HG03045 (cell line): Measurements from ENCODE around the gene SH2D4B.

Source experiments
- ATAC-seq: cut with Tn5 transposase; IDR thresholded peaks from one replicate; pipeline ENCODE4 v1.9.1; 2021; ENCODE audit warnings: mild to moderate bottlenecking, moderate library complexity; ENCODE audit not compliant: unreplicated experiment

SH2D4B gene

GRCh38 chr10:80622153-80622552 lies 84.5 kb downstream of the SH2D4B start:
- no peak for ATAC-seq

GRCh38 chr10:80630324-80630723 lies 92.6 kb downstream of the SH2D4B start:
- ATAC-seq = no peak

- no peak for ATAC-seq
These were observed 95.0 kb downstream of the SH2D4B start for GRCh38 chr10:80632742-80633141.

GRCh38 chr10:80633383-80633860 lies 95.7 kb downstream of the SH2D4B start:
- no peak for ATAC-seq

GRCh38 chr10:80633910-80634309 lies 96.2 kb downstream of the SH2D4B start:
- ATAC-seq = no peak

GRCh38 chr10:80642661-80643060 lies 105.0 kb downstream of the SH2D4B start:
- no peak for ATAC-seq

- ATAC-seq = no peak
These were observed 108.7 kb downstream of the SH2D4B start for GRCh38 chr10:80646366-80646765.

- ATAC-seq = no peak
These were observed 109.6 kb downstream of the SH2D4B start for GRCh38 chr10:80647173-80647833.

GRCh38 chr10:80648106-80648505 lies 110.4 kb downstream of the SH2D4B start:
- ATAC-seq = no peak

GRCh38 chr10:80649183-80649582 lies 111.5 kb downstream of the SH2D4B start:
- no peak for ATAC-seq

- no peak for ATAC-seq
These were observed 118.2 kb downstream of the SH2D4B start for GRCh38 chr10:80655898-80656297.

GRCh38 chr10:80658068-80658467 lies 120.4 kb downstream of the SH2D4B start:
- no peak for ATAC-seq

GRCh38 chr10:80659289-80659688 lies 121.6 kb downstream of the SH2D4B start:
- no peak for ATAC-seq

GRCh38 chr10:80660266-80660665 lies 122.6 kb downstream of the SH2D4B start:
- ATAC-seq = no peak

- ATAC-seq = no peak
These were observed 123.0 kb downstream of the SH2D4B start for GRCh38 chr10:80660736-80661135.

- no peak for ATAC-seq
These were observed 123.8 kb downstream of the SH2D4B start for GRCh38 chr10:80661526-80661925.

- ATAC-seq = peak; percentile 79
These were observed 124.9 kb downstream of the SH2D4B start for GRCh38 chr10:80662429-80663261.

- ATAC-seq = peak; percentile 59
These were observed 126.5 kb downstream of the SH2D4B start for GRCh38 chr10:80664071-80664680.

- ATAC-seq = no peak
These were observed 131.8 kb downstream of the SH2D4B start for GRCh38 chr10:80669485-80669884.

- no peak for ATAC-seq
These were observed 133.1 kb downstream of the SH2D4B start for GRCh38 chr10:80670774-80671173.

- no peak for ATAC-seq
These were observed 134.1 kb downstream of the SH2D4B start for GRCh38 chr10:80671847-80672246.

GRCh38 chr10:80672613-80673012 lies 134.9 kb downstream of the SH2D4B start:
- no peak for ATAC-seq
